HG03439 (cell line): Measurements from ENCODE around the gene CCDC85C.

Source experiments
- ATAC-seq: cut with Tn5 transposase; IDR thresholded peaks from one replicate; pipeline ENCODE4 v1.9.1; 2021; ENCODE audit warnings: mild to moderate bottlenecking, moderate library complexity; ENCODE audit not compliant: unreplicated experiment

Gene CCDC85C

GRCh38 chr14:99480917-99481744 is 122.9 kb downstream of the CCDC85C start, which contains the start of gene CCNK:
Gene CCNK (plus strand): TSS chr14:99481409. CDS start chr14:99492678, 11,269 bp downstream.
- peak; percentile 92 for ATAC-seq

- peak; percentile 0 for ATAC-seq
These were observed 123.8 kb downstream of the CCDC85C start, which contains the start of gene SETD3 for GRCh38 chr14:99479906-99480869. Gene SETD3 (minus strand): TSS chr14:99480859. CDS start chr14:99465805, 15,054 bp downstream.

- no peak for ATAC-seq
These were observed 124.7 kb downstream of the CCDC85C start for GRCh38 chr14:99479160-99479905.

GRCh38 chr14:99478128-99478527 is 125.9 kb downstream of the CCDC85C start:
- no peak for ATAC-seq

- no peak for ATAC-seq
These were observed 127.1 kb downstream of the CCDC85C start for GRCh38 chr14:99476864-99477263.

GRCh38 chr14:99475660-99476059 is 128.3 kb downstream of the CCDC85C start:
- no peak for ATAC-seq

GRCh38 chr14:99475179-99475578 is 128.8 kb downstream of the CCDC85C start:
- ATAC-seq = no peak

- ATAC-seq = no peak
These were observed 130.5 kb downstream of the CCDC85C start for GRCh38 chr14:99473458-99473857.

GRCh38 chr14:99472937-99473336 is 131.1 kb downstream of the CCDC85C start:
- ATAC-seq = no peak

- ATAC-seq = no peak
These were observed 132.3 kb downstream of the CCDC85C start for GRCh38 chr14:99471731-99472130.

DNA sequence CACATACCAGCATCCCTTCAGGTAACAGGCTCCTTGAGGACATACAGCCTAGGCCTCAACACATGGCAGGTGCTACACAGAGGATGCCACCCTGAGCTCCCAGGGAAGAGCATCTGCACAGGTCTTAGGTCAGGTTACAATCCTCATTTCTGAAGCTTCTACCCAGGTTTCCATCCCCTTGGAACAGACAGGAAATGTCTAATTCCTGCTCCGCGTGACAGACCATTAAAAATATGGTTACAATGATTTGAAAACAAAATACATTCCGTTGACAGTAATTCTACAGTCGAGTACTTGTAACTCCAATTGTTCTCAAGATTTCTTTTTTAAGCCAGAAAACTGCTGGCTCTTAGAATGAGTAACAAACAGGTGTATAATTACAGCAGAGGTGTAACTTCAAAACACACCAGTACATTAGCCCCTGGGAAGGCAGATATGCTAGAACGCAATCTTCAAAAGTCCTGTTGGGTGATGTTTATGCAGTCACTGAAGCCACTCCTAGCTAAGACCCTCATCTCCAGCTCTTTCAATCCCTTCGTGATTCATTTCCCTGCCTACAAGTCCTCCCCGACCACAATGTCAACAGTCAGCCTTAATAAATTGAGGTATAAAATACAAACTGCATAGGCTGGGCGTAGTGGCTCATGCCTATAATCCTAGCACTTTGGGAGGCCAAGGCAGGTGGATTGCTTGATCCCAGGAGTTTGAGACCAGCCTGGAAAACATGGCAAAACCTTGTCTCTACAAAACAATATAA is 135.0 kb downstream of the CCDC85C start:
- no peak for ATAC-seq

- ATAC-seq = no peak
These were observed 135.9 kb downstream of the CCDC85C start for GRCh38 chr14:99468081-99468480.

- ATAC-seq = no peak
These were observed 136.5 kb downstream of the CCDC85C start for GRCh38 chr14:99467336-99468078.

GRCh38 chr14:99466758-99467157 is 137.2 kb downstream of the CCDC85C start:
- ATAC-seq = no peak

DNA sequence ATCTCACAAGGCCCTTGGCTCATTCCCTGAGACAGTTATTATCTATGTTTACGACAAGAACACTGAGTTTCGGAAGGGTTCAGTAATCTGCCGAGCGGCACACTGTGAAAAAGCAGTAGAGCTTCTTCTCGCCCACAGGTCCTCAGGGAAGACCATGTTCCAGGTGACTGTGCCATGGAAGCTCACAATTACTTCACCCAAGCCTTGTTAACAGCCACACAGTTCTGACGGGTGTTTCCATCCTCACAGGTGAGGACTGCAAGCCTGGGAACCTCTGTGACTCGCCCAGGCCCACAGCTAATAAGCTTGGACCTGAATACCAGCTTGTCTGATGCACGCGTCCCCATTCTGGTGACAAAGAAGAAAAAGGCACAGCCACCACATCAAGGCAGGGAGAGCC is 138.7 kb downstream of the CCDC85C start:
- no peak for ATAC-seq

- ATAC-seq = no peak
These were observed 140.0 kb downstream of the CCDC85C start for GRCh38 chr14:99463974-99464373.

DNA sequence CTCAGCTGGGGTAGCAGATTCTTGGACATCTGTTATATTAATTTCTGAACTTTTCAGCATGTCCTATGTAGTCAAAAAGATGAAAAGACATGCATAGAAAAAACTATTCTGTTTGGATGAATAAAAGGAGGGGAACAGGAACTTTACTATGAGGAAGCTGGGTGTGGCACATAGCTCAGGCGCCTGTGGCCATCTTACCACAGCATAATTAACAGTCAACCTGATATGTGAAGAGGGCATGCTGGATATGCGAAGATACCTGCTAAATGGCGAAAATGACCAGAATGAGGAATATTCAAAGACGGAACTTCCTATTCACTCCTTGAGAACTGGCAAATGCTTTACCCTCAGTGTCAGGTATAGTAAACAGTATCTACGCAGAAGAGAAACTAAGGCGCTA is 141.8 kb downstream of the CCDC85C start:
- ATAC-seq = no peak

DNA sequence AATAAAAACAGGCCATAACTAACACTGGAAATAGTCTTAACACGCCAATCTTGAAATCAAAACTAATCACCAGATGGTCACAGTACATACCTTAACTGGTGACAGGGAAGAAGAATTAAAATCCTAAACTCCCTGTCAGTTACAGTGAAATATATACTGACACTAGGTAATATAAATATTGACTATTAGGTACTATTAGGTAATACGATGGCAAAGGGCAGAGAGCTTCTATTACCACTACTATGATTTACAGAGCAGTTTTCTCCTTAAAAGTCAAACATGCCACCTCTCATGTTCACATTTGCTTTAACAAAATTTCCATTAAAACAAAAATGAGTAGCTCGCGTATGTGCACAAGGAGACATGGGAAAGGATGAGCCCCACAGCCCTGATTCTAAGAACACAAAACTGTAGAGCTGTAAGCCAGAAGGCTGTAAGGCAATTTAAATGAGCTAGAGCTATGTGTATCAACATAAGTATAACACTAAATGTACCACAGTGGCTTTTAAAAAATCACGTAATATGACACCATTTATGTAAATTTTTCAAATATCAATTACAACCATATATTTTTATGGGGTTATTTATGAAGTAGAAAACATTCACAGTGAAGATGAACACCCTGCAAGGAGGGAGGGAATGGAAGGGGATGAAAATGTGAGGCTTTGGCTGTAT is 142.5 kb downstream of the CCDC85C start:
- ATAC-seq = no peak

DNA sequence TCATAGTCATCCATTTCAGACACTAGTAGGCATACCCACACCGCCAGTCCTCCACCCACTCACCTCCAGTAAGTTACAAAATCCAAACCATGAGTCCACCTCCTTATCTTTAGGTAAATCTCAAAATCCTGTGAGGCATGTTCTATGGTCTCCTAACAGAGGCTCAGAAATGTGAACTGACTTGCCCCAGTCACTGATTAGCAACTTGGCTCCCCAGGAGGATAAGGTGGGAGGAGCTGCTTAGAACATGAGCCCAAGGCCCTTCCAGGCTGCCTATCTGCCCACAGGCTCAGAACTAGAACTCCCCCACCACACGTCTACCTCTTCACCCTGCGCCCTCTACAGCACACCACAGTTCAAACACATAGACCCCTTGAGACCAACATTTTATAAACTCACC is 143.2 kb downstream of the CCDC85C start:
- no peak for ATAC-seq
